Effector CD8-positive, alpha-beta T cell (primary cell): ENCODE results near the gene GNB5.
"Not testable (repeated sequence)": the region's sequence is repeated elsewhere in the genome, so short reads cannot be mapped to it uniquely, and the experiment has no call there.

Experiments used
- DNase-seq: peaks from one replicate; lab custom pipeline; 2025; lab: John Stamatoyannopoulos, UW

The GNB5 gene

DNA sequence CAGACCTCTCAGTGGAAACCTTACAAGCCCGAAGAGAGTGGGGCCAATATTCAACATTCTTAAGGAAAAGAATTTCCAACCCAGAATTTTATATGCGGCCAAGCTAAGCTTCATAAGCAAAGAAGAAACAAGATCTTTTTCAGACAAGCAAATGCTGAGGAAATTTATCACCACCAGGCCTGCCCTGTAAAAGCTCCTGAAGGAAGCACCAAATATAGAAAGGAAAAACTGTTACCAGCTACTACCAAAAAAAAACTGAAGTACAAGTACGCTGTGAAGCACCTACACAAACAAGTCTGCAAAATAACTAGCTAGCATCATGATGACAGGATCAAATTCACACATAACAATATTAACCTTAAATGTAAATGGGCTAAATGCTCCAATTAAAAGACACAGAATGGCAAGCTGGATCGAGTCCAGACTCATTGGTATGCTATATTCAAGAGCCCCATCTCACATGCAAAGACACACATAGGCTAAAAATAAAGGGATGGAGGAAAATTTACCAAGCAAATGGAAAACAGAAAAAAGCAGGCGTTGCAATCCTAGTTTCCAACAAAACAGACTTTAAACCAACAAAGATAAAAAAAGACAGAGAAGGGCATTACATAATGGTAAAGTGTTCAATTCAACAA lies 25.6 kb downstream of the GNB5 start:
- DNase-seq = not testable (repeated sequence)

- no peak for DNase-seq
Measured at GRCh38 chr15:52164631-52165265, 26.4 kb downstream of the GNB5 start.

GRCh38 chr15:52163321-52164190 lies 27.6 kb downstream of the GNB5 start:
- DNase-seq = peak; percentile 7

DNA sequence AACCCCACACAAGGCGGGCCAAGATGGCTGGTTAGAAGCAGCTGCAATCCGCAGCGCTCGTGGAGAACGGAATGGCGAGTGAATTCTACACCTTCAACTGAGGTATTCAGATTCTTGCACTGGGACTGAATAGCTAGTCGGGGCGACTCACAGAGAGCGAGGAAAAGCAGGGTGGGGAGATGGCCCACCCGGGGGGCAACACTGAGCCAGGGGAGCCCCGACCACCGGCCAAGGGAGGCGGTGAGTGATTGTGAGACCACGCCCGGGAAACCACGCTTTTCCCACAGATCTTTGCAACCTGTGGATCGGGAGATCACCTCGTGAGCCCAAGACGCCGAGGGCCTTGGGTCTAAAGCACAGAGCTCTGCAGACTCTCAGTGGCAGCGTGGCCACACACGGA lies 28.3 kb downstream of the GNB5 start:
- DNase-seq = no peak

DNA sequence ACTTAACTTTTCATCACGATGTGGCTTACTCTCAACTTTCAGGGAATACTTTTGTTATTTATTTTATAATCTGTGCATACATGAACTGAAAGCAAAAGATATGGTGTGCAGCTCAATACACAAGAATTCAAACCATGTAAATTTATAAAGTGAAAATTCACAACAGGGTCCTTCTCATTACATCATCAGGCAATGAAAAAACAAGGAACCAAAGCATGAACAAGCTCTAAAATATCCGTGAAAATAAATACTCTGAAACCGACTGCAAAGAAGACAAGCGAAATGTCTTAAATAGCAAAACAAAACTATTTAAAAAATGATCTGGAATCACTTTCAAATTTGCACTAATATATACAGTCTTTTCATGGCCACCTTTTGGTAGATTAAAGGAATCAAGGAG lies 28.9 kb downstream of the GNB5 start:
- DNase-seq = no peak

DNA sequence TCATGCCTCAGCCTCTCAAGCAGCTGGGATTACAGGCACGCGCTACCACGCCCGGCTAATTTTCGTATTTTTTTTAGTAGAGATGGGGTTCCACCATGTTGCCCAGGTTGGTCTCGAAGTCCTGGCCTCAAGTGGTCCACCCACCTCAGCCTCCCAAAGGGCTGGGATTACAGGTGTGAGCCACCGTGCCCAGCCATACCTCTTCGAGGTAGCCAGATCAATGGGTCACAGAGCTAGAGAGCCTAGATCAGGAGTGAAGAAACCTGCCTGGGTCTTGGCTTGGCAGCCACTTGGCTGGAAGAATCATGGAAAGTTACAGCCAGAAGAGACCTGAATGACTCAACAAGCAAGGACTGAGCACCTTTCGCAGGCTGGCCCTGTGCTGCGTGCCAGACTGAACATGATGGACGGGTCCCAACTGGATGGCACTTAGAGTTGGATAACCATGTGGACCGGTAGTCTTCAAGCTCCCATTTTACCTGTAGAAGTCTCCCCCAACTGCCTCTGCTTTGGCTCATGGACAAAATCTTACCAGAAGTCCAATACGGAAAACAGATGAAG lies 29.7 kb downstream of the GNB5 start:
- no peak for DNase-seq

DNA sequence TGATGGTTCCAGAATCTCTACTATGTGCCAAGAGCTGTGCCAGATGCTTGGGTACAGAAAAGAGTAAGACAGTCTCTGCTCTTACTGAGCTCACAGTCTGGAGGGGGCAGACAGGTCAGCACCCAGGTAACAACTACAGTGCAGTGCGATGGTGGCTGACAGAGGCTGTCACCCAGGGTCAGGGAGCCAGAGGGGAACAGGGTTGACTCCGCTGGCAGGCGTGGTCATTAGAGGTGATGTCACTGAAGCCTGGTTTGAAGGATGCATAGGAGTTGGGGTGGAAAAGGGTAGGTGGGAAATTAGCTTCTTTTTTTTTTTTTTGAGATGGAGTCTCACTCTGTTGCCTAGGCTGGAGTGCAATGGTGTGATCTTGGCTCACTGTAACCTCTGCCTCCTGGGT lies 31.5 kb downstream of the GNB5 start:
- no peak for DNase-seq

DNA sequence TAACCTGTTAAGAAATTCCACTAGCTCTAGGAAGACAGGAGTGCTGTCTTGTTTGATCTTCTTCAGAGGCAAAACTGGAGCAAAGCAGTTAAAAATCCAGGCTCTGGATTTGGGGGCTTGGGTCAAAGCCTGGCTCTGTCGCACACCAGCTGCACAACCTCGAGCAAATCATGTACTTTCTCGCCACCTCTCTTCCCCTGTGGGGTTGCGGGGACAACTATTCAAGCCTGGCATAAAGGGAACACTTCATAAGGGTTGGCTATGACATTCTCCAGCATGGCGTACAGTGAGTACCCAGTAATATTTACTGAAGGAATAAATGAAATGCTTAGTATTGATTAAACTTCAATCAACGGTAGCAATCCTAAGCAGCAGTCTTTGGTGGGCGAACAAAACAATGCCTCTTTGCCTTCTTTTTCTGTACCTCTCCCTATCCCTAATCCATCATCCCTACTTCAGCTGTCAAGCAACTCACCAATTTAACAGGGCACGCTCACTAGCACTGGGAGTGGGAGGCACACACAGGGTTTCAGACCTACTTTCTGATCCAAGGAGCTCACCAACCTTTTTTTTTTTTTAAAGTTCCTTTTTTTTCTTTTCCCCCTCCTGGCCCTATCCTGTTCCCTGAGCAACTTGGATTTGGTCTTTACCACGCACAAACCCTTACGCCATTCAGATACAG lies 33.0 kb downstream of the GNB5 start:
- DNase-seq = no peak

GRCh38 chr15:52155878-52156277 lies 35.3 kb downstream of the GNB5 start:
- DNase-seq = no peak

GRCh38 chr15:52154896-52155865 lies 36.0 kb downstream of the GNB5 start:
- no peak for DNase-seq

DNA sequence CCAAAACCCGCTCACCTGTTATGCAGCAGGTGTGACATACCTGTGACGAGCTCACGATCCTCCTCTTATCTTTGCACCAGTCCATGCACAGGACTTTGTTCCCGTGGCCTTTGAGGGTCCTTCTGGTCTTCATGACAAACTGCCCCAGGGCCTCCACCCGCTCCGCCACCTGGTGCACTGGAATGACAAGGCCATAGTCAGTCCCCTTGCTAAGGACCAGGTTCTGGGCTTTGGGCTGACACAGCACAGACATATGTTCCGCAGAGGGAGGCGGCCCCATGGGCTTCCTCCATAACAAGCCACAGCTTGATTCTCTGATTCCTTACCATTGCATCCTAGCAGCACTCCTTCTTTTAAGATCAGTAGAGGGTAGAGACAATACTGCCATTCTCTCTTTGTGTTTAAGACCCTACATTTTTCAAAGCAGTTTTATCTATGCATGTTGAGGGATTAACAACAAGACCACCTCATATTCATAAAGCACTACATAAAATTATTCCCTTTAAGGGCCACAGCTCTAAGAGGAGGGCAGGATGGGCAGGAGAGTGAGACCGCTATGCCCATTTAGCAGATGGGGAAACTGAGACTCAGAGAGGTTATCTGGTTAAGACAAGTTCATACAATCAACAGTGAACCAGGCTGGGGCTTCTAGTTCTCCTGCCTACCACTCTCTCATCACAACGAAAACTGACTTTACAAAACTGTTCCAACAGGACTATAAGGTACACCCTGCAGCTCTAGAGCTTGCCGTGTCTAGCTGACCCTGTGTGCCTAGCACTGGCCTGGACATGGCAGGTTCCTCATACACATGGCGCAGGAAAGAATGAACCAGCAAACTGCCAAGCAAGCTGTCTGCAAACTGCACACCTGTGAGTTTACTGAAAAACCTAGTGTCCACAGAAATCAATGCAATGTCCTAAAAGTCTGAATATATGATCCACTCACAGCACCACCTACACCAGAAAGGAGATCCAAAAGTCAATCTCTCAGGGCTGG lies 37.0 kb downstream of the GNB5 start:
- no peak for DNase-seq

- no peak for DNase-seq
Measured at GRCh38 chr15:52151353-52151752, 39.8 kb downstream of the GNB5 start.

GRCh38 chr15:52150871-52151270 lies 40.3 kb downstream of the GNB5 start:
- DNase-seq = no peak

DNA sequence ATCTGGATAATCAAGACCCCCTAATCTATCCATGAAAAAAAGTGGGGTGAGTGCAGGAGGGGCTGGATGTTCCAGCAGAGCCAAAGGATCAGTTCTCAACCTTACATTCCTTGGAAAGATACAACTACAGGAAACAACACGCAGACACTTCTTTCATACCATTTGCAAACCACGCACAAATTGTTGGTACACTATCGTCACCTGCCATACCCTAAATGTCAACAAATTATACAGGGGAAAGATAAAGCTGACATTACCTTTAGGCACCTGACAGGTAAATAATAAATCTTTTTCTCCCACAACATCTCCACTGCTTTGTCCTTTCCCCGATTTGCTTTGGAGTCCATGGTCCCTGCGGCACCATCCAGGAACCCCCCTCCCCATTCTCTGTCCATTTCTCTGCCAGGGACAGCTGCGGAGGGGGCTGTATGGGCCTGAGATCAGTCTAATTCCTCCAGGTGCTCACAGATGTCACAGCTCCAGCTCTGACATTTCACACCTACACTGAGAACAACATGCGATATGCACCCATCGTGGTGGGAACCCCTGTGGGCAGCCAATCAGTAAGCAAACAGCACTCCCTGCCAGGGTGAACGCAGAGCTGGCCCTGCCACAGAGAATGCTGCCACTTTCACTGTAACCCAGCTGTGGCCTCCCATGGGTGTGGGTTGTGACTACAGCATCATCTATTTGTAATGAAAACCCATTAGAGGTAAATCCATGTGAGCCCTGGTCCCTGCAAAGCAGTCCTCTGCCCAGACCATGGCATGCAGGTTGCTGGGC lies 41.0 kb downstream of the GNB5 start:
- DNase-seq = no peak

DNA sequence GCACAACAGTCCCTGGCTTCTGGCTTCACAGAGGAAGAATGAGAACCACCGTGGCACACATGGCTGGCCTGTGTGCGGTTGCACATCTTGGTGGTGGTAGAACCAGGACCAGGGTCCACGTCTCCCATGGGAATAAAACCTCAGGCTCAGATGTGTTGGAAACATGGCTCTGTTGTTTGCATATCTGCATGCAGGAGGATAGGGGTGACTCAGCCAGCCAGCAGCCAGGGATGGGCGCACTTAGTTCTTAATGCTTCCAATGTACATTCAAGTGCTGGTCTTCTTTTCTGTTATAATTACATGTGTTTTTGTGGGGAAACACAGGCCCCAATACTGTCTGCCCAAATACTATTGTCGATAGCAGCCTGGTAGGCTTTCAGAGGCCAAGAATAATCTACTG lies 42.8 kb downstream of the GNB5 start:
- DNase-seq = no peak

DNA sequence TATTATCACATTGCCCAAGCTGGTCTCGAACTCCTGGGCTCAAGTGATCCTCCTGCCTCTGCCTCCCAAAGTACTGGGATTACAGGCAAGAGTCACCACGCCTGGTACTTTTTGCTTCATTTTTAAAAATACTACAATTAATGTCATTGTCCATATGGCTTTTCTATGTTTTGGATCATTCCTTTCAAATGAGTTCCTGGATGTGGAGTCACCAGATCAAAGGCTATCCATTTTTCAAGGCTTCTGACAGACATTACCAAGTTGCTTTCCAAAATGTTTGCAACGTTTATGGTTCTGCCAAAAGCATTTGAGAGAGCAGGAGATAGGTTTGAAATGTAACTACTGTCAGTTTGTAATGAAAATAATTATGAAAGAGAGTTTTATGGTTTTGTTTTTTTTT lies 44.4 kb downstream of the GNB5 start:
- no peak for DNase-seq

DNA sequence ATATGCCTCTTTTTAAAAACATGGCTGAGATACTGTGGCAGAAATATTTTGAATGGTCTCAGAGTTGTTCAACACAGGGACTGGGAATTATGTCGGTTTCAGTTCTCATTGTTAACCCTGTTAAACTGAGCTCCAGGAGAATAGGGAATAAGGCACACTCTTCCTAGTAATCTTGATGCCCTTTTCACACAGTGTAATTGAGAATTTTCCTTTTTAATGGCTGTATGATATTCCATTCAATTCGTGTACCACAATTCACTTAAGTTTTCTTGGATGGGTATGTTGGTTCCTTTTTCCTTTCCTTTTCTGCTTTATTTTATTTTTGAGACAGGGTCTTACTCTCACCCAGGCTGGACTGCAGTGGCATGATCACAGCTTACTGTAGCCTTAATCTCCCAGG lies 44.9 kb downstream of the GNB5 start:
- DNase-seq = no peak

DNA sequence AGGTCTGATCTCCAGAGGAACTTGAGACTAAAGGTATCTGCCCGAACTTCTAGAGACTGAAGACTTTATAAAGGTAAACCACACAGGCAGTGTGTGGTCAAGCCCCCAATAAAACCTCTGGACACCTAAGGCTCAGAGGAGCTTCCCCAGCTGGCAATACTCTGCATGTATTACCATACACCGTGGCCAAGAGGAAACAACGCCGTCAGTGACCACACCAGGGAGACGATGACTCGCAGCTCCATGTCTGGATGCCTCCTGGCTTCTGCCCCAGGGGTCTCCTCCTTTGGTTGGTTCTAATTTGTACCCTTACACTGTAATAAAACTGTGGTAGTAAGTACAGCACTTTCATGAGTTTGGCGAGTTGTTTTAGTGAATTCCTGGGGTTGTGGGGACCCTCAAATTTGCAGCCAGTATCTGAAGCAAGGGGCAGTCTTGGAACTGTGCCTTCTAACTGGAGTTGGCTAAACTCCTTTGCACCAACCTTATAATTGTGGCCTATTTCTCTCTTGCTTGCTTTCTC lies 46.5 kb downstream of the GNB5 start:
- DNase-seq = no peak

DNA sequence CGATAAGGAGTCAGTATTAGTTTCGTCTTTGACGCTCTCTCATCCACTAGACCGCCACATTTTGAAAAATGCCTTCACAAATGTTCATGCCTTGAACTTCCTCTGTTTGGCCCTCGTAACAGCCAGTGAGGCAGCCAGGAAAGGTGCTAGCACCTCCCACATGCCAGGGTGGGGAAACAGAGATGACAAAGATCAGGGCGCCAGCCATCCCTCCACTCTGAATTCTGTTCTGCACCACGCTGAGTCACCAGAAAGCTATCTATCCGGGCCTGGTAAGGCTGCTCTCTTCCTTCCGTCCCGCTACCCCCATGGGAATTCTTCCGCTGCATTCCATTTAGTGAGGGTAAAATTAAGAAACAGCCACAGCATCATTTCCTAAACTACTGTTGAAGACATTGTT lies 47.3 kb downstream of the GNB5 start:
- DNase-seq = no peak
